ENCODE results near the gene LMO7.

The LMO7 gene

DNA sequence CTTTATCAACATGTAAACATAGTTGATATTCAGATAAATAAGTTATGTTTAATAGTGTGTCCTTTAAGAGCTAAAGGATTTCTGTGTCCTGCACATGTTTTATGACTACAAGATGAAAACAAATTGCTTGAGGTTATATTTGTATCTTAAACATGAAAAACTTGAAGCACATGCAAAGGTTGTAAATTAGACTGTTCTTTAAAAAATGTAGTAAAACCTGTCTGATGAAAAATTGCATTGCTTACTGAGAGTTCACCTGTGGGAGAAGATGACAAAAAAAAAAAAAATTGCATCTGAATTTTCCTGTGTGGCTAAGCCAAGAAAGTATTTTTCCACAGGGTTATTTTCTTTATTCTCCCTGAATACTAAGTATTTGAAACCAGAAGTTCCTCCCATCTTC, 25.7 kb upstream of the LMO7 start:
- TF ChIP-seq, protein P1, sequence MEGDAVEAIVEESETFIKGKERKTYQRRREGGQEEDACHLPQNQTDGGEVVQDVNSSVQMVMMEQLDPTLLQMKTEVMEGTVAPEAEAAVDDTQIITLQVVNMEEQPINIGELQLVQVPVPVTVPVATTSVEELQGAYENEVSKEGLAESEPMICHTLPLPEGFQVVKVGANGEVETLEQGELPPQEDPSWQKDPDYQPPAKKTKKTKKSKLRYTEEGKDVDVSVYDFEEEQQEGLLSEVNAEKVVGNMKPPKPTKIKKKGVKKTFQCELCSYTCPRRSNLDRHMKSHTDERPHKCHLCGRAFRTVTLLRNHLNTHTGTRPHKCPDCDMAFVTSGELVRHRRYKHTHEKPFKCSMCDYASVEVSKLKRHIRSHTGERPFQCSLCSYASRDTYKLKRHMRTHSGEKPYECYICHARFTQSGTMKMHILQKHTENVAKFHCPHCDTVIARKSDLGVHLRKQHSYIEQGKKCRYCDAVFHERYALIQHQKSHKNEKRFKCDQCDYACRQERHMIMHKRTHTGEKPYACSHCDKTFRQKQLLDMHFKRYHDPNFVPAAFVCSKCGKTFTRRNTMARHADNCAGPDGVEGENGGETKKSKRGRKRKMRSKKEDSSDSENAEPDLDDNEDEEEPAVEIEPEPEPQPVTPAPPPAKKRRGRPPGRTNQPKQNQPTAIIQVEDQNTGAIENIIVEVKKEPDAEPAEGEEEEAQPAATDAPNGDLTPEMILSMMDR (IDR thresholded peaks at IDR 0.05; ENCODE audit: low read length, missing control alignments) = no peak
- DNase-seq (ENCODE audit: low read depth) = no peak

GRCh38 chr13:75612354-75612753, 23.8 kb upstream of the LMO7 start:
- TF ChIP-seq, protein P1 (IDR thresholded peaks at IDR 0.05; ENCODE audit: low read length, missing control alignments) = no peak
- no peak for DNase-seq (ENCODE audit: low read depth)
- H3K4me3 ChIP-seq (replicated peaks; ENCODE audit: low read depth, low read length) = no peak overlapping the region

More for the DNA sequence above, 25.7 kb upstream of the LMO7 start:
- no peak overlapping the region for H3K4me3 ChIP-seq (replicated peaks; ENCODE audit: low read depth, low read length)

GRCh38 chr13:75617230-75617629, 18.9 kb upstream of the LMO7 start:
- TF ChIP-seq, protein P1 (IDR thresholded peaks at IDR 0.05; ENCODE audit: low read length, missing control alignments) = no peak
- no peak for DNase-seq (ENCODE audit: low read depth)
- no peak overlapping the region for H3K4me3 ChIP-seq (replicated peaks; ENCODE audit: low read depth, low read length)

DNA sequence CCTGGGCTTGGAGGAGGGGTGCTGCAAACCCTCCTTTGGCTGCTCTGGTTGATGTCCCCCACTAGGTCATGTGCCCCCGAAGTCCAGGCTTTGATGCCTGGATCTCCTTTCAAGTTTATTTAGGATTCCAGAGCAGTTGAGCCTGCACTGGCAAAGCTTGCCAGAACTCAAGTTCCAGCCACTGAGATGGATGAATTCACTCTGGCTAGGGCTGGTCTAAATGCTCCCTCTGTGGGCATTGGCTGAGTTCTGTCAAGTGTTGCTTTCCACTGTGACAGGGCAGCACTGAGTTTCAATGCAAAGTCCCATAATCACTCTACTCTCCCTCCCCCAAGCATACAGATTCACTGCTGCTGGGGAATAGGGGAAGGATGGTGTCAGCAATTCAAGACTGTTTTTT, 17.8 kb upstream of the LMO7 start:
- no peak overlapping the region for H3K4me3 ChIP-seq (replicated peaks; ENCODE audit: low read depth, low read length)
- DNase-seq (ENCODE audit: low read depth) = no peak
- TF ChIP-seq, protein P1 (IDR thresholded peaks at IDR 0.05; ENCODE audit: low read length, missing control alignments) = no peak

GRCh38 chr13:75620020-75620419, 16.1 kb upstream of the LMO7 start:
- DNase-seq (ENCODE audit: low read depth) = no peak
- TF ChIP-seq, protein P1 (IDR thresholded peaks at IDR 0.05; ENCODE audit: low read length, missing control alignments) = no peak
- H3K4me3 ChIP-seq (replicated peaks; ENCODE audit: low read depth, low read length) = no peak overlapping the region

- H3K4me3 ChIP-seq (replicated peaks; ENCODE audit: low read depth, low read length) = no peak overlapping the region
- peak; percentile 62 for DNase-seq (ENCODE audit: low read depth)
- TF ChIP-seq, protein P1 (IDR thresholded peaks at IDR 0.05; ENCODE audit: low read length, missing control alignments) = no peak
These were observed 15.0 kb upstream of the LMO7 start for GRCh38 chr13:75621147-75621546.

GRCh38 chr13:75628801-75629200, 7.3 kb upstream of the LMO7 start:
- TF ChIP-seq, protein P1 (IDR thresholded peaks at IDR 0.05; ENCODE audit: low read length, missing control alignments) = no peak
- H3K4me3 ChIP-seq (replicated peaks; ENCODE audit: low read depth, low read length) = no peak overlapping the region
- no peak for DNase-seq (ENCODE audit: low read depth)
